Left kidney (tissue), 2 donors: ENCODE data around the gene EFHB. TPM values are rescaled to one million over a fixed set of nuclear protein-coding genes. Genes with fewer than 3 reads are reported as not detected.
"Not testable (repeated sequence)": the region's sequence is repeated elsewhere in the genome, so short reads cannot be mapped to it uniquely, and the experiment has no call there.

Experiments used
- DNase-seq: peaks from one replicate; pipeline ENCODE4 v3.0.0-alpha.2; 2013
- polyA plus RNA-seq: library from polyadenylated mRNA; unstranded; fragments of 120-200 nt; gene quantifications from one replicate; pipeline ENCODE4 v1.2.1, GENCODE V29; 2013; ENCODE audit not compliant: insufficient read length

Gene EFHB
- polyA plus RNA-seq, 1 donor: 2.5 TPM

- DNase-seq: no peak
These were observed 2.8 kb downstream of the EFHB start for GRCh38 chr3:19931180-19931692.

- no peak for DNase-seq
These were observed 13.5 kb downstream of the EFHB start for GRCh38 chr3:19920401-19921080.

DNA sequence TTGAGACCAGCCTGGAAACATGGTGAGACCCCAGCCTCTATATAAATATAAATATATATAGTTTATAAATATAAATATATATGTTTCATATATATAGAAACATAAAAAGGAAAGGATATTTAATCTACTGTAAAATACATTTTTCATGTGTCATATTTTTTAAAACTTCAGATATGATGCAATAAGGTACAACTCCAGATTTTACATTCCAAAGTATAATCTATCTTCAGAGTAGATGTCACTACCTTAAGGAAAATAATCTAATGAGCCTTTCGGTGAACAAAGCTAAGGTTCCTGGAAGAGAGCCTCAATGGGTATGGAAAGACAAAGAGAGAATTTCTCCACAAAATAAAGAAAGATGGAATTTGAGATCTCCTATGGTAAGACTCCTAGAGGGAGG lies 16.9 kb downstream of the EFHB start:
- no peak for DNase-seq

DNA sequence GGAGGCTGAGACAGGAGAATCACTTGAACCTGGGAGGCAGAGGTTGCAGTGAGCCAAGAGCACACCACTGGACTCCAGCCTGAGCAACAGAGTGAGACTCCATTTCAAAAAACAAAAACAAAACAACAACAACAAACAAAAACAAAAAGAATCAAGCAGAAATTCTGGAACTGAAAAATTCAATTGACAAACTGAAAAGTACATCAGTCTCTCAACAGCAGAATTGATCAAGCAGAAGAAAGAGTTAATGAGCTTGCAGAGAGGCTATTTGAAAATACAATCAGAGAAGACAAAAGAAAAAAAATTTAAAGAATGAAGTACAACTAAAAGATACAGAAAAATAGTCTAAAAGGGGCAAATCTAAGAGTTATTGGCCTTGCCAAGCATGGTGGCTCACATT lies 22.6 kb downstream of the EFHB start:
- DNase-seq: no peak

- DNase-seq: no peak
These were observed 26.5 kb downstream of the EFHB start for GRCh38 chr3:19907523-19907922.

DNA sequence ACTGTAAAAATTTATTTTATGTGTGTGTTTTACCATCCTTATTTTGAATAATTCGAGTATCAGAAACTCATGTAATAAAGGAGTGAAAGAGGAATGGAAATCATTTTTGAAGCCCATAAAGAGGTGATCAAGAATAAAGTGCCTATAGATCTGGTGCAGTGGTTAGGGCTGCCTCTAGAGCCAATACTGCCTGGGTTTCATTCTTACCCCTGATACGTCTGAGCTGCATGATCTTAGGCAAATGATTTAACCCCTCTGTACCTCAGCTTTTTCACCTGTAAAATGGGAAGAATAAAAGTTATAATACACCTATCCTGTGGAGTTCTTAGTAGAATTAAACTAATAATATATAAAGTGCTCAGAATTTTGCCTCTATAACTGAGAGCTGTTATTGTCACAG lies 30.4 kb downstream of the EFHB start:
- no peak for DNase-seq

DNA sequence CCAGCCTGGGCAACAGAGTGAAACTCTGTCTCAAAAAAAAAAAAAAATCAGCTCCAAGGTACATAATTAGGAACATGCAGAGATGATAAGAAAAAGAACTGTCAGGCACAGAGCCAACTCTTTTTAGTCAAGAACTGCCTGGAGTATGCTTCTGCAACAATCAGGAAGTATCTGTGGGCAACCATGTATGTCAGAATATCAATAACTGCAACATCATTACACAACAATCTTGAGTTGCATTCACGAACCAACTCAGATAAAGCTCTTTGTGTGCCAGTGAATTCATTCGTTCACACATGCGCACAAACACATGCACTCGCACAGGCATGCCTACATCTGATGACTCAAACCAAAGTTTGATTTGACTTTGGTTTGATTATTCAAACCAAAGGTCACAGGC lies 32.1 kb downstream of the EFHB start:
- no peak for DNase-seq

DNA sequence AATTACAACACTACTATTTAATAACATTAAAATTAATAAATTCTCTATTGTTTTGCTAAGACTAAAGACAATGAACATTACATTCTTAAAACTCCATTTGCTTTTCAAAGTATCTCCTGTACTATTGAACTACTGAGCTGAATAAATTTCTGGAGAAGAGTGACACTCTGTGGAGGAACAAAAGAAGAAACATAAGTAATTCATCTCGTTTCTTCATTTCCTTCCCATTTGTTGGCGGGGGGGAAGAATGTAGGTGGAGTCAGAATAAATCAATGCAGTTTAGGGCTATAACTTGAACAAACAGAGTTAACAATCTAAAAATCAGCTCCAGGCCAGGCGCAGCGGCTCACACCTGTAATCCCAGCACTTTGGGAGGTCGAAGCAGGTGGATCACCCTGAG lies 32.7 kb downstream of the EFHB start:
- DNase-seq: no peak

DNA sequence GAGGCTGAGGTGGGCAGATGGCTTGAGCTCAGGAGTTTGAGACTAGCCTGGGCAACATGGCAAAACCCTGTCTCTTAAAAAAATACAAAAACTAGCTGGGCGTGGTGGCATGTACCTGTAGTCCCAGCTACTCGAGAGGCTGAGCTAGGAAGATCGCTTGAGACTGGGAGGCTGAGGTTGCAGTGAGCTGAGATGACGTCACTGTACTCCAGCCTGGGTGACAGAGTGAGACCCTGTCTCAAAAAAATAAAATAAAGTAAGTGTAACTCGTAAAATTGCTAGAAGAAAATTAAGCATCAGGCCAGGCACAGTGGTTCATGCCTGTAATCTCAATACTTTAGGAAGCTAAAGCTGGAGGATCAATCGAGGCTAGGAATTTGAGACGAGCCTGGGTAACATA lies 34.2 kb downstream of the EFHB start:
- DNase-seq: not testable (repeated sequence)

DNA sequence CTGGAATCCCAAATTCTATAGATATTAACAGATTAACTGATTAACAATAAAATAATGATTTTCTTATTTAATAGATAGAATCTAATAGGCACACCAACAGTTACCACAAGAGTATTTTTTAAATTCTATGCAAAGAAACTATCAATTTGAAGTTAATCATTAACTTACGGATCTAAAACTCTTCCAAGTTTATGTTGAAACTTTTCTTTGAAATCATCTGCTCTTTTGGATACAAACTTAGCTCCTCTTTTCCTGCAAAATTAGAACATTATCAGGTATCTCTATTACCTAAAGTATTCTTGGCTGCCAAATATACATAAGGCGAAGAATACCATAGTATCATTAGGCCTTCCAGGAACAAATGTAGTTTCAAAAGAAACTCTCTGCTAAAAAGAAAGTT lies 34.8 kb downstream of the EFHB start:
- DNase-seq: no peak

DNA sequence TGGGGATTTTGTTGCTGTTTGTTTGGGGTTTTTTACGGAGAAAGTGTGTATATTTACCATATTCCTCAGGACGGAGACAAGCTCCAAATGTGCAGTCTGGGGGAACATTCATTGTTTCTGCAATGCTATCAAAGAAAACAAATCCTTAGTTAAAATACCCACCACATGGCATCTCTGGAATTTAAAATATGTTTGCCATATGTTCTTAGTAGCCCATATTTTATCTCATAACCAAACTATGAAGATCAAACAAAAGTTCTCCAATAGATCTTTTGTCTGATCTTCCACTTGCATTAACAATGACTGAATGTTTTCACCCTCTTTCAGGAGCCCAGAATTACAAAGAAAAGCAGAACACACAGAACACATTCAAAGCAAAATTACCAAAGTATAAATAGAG lies 35.3 kb downstream of the EFHB start:
- DNase-seq: no peak

- DNase-seq: no peak
These were observed 42.3 kb downstream of the EFHB start for GRCh38 chr3:19891740-19892139.

GRCh38 chr3:19888428-19889152 lies 45.4 kb downstream of the EFHB start:
- DNase-seq: no peak

GRCh38 chr3:19887122-19887521 lies 46.9 kb downstream of the EFHB start:
- not testable (repeated sequence) for DNase-seq

DNA sequence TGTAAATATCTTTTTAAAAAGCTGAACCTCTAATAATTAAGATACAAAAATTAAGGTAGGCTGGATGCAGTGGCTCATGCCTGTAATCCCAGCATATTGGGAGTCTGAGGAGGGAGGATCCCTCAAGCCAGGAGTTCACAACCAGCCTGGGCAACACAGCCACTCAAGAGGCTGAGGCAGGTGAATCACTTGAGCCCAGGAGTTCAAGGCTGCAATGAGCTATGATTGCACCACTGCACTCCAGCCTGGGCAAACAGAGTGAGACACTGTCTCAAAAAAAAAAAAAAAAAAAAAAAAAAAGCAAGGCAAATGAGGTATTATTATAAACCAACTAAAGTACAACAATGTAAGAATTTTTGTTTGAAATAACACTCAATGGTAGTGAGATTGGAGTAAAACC lies 47.6 kb downstream of the EFHB start:
- DNase-seq: no peak

GRCh38 chr3:19885468-19885867 lies 48.5 kb downstream of the EFHB start:
- DNase-seq: no peak

GRCh38 chr3:19881852-19882251 lies 52.2 kb downstream of the EFHB start:
- DNase-seq: no peak

DNA sequence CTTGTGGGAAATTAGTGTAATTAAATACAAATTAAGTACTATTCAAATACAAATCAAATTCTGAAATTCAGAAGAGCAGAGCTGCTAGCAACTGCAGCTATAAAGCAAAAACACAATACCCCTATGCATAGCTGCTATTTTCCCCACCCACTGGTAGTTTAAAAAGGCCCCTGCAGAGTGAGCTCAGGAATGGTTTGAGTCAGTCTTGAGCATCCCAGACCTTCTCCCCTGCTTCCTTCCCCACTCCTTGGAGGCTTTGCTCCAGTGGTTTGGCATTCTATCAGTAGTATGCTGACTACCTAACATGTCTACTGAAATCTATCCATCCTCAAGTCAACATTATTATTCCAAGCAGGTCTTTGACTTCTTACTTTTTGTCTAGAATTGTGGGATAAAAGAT lies 53.0 kb downstream of the EFHB start:
- DNase-seq: no peak

GRCh38 chr3:19877656-19878055 lies 56.4 kb downstream of the EFHB start:
- no peak for DNase-seq

DNA sequence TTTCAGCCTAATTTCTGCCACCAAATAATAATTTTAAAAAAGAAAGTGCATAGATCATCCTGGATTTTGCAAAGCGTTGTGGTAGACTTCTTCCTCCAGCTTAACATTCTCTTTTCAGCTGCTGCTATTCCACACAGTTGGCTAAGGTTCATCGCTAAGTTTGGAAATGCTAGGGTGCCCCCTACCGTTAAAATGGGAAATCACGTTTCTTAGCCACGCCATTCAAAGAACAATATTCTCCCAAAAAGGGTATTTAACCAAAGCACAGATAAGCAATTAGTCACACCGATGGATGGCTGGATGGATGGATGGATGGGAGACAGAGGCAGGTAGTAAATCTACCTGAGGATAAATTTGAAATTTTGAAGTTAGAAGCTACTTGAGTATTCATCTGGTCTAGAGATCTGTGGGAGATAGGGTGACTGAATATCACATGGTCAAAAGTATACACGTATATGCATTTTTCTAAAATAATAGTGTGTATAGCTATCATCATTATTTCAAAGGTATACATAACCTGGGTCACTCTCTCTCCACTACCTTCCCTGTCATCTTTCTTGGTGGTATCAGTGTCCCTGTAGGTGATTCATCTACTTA lies 67.2 kb downstream of the EFHB start:
- peak; percentile 71 for DNase-seq

DNA sequence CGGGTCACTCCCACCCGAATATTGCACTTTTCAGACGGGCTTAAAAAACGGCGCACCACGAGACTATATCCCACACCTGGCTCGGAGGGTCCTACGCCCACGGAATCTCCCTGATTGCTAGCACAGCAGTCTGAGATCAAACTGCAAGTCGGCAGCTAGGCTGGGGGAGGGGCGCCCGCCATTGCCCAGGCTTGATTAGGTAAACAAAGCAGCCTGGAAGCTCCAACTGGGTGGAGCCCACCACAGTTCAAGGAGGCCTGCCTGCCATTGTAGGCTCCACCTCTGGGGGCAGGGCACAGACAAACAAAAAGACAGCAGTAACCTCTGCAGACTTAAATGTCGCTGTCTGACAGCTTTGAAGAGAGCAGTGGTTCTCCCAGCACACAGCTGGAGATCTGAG lies 78.7 kb downstream of the EFHB start:
- not testable (repeated sequence) for DNase-seq

DNA sequence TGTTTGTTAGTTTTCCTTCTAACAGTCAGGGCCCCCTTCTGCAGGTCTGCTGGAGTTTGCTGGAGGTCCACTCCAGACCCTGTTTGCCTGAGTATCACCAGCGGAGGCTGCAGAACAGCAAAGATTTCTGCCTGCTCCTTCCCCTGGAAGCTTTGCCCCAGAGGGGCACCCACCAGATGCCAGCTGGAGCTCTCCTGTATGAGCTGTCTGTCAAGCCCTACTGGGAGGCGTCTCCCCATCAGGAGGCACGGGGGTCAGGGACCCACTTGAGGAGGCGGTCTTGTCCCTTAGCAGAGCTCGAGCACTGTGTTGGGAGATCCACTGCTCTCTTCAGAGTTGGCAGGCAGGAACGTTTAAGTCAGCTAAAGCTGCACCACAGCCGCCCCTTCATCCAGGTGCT lies 87.4 kb downstream of the EFHB start:
- not testable (repeated sequence) for DNase-seq
